ENCODE results near the gene METTL25. TPM values are rescaled to one million over a fixed set of nuclear protein-coding genes. Genes with fewer than 3 reads are reported as not detected.

Gene METTL25
- total and polyA plus RNA-seq, 2 experiments from 2014 or later = 7.6 to 14.3 TPM

GRCh38 chr12:82436354-82436753 lies 78.0 kb downstream of the METTL25 start:
- Histone ChIP-seq H3K4me2 (no peak overlapping the region), H2AFZ (no peak overlapping the region), H3K4me1 (ENCODE audit: insufficient read depth) (no peaks in the 10 kb centered on the region), H3K9me2 (ENCODE audit: insufficient read depth) (no peaks in the 10 kb centered on the region), H3K79me2 (replicated peaks; ENCODE audit: insufficient read depth) (no peaks in the 10 kb centered on the region), H3K27ac (ENCODE audit: low read depth) (no peak overlapping the region), H4K20me1 (replicated peaks; ENCODE audit: insufficient read depth) (no peaks in the 10 kb centered on the region), H3K4me3 (no peak overlapping the region), H3K36me3 (ENCODE audit: insufficient read depth) (no peaks in the 10 kb centered on the region), H3F3A (replicated peaks; ENCODE audit: low read depth) (no peaks in the 10 kb centered on the region), H3K27me3 (ENCODE audit: insufficient read depth) (no peaks in the 10 kb centered on the region)
- no peaks in the 10 kb centered on the region for H3K4me1 Mint-ChIP-seq
- H3K27me3 Mint-ChIP-seq (ENCODE audit: insufficient read depth, low read depth, poor library complexity) = no peaks in the 10 kb centered on the region
- H3K27ac Mint-ChIP-seq = no peak overlapping the region
- no peak for ATAC-seq
- H3K36me3 Mint-ChIP-seq (ENCODE audit: low read depth) = no peaks in the 10 kb centered on the region; the same call in 2 of the 3 replicates
- no peak for TF ChIP-seq ETS1 (IDR thresholded peaks at IDR 0.05)
- no peak for TF ChIP-seq CREB1 (CRISPR knock-in tag; IDR thresholded peaks at IDR 0.05; ENCODE audit: low read depth)
- TF ChIP-seq NANOG (IDR thresholded peaks at IDR 0.05; ENCODE audit: borderline replicate concordance) = no peak
- TF ChIP-seq ZNF114 (CRISPR knock-in tag; IDR thresholded peaks at IDR 0.05) = no peak
- TF ChIP-seq STAT1 (IDR thresholded peaks at IDR 0.05; ENCODE audit: unreplicated experiment) = no peak
- no peak for TF ChIP-seq JUNB (IDR thresholded peaks at IDR 0.05; ENCODE audit: unreplicated experiment)
- TF ChIP-seq CTCF (conservative IDR thresholded peaks at IDR 0.05; ENCODE audit: low read depth in 2 of 2) = no peak
- no peak for TF ChIP-seq ZNF462 (CRISPR knock-in tag; IDR thresholded peaks at IDR 0.05)
- no peak for TF ChIP-seq EZH2phosphoT487 (IDR thresholded peaks at IDR 0.05; ENCODE audit: unreplicated experiment)
- TF ChIP-seq REST (IDR thresholded peaks at IDR 0.05; ENCODE audit: unreplicated experiment) = no peak
- no peak for TF ChIP-seq EZH2 (IDR thresholded peaks at IDR 0.05; ENCODE audit: low read depth, unreplicated experiment)
- no peak for TF ChIP-seq POLR2AphosphoS5 (IDR thresholded peaks at IDR 0.05; ENCODE audit: low read depth)
- TF ChIP-seq ZNF331 (CRISPR knock-in tag; IDR thresholded peaks at IDR 0.05; ENCODE audit: low read depth) = no peak
- H3K9me3 Mint-ChIP-seq = no peaks in the 10 kb centered on the region
- no peak for DNase-seq (ENCODE audit: low spot score)
- no peak overlapping the region for H3K4me3 Mint-ChIP-seq
